ENCODE results near the gene LAMC3. TPM values are rescaled to one million over a fixed set of nuclear protein-coding genes. Genes with fewer than 3 reads are reported as not detected.
A peak's percentile ranks its signal among the peaks of the same experiment; 100 is the strongest.

Gene LAMC3
- total RNA-seq, 8 experiments from 2014 or later: 0.05 to 96.7 (median 0.35) TPM; not detected in 1

DNA sequence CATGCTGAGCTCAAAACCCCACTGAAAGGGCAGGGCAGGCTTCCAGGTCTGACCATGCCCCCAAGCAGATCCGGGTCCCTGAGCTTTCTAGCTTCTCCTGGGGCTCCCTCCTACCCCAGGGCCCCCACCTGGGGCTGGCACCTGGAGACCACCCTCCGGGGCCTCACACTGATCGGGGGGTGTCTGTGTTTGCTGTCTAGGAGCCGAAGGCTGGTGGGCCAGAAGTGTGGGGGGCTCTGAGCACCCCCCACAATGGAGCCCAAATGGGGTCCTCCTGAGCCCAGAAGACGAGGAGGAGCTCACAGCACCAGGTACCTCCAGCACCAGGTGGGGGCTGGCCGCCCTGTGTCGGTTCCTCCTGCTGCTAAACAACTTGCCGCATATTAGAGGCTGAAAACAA is 39.8 kb downstream of the LAMC3 start:
- in situ Hi-C loops (cut with MboI; ENCODE audit: low pct_unique_long_range_greater_than_20kb in 2 of 9, low sequenced_read_pairs in 9 of 9, unreplicated experiment in 9 of 9): loop anchor here in 3 of 9 experiments (10.0 to 25.0 kb wide), 3 partner anchors 184 to 337 kb away; no protein-coding TSS in a partner anchor
- H3K4me3 ChIP-seq: no peak overlapping the region
- ATAC-seq (replicated peaks in 6 of 8): no peak
- WGBS, 10 experiments: 43 to 100% (median 80%) methylated on average over 1 to 4 of the region's 8 CpGs; no CpG with 5 or more reads in 5 of the 10 experiments
- H3K27ac ChIP-seq: peak overlapping the region in 1 of 2 donors; percentile 51
- no peaks in the 10 kb centered on the region for H3K4me1 ChIP-seq (replicated peaks in 1 of 2)

DNA sequence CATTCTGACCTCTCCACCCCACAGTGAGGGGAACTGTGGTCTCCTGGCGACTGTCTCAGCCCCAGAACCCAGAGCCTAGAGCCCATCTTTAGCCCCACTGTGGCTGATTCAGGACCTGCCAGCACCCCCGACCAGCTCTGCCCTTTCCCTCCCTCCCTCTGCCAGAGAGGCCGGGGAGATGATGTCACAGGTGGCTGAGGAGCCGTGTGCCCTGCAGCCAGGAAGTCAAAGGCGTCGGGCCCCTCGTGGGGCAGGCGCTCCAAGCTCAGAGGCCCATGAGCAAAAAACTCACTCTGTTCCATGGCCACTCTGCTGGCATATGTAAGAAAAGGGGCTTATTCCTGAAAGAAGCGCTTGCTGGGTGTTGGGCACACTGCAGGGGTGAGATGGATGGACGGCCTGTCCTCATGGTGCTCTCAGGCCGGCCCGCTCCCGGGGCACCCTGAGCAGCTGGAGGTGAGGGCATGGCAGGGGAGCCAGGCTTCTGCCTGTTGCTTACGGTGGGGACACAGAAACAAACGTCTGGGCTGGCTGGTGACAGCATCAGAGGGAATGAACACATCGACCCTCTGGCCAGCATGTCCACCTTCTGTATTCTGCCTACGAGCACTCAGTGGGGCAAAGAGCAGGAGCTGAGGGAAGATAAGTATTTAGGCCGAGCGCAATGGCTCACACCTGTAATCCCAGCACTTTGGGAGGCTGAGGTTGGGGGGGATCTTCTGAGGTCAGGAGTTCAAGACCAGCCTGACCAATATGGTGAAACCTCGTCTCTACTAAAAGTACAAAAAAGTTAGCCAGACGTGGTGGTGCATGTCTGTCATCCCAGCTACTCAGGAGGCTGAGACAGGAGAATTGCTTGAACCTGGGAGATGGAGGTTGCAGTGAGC is 41.1 kb downstream of the LAMC3 start:
- WGBS, 10 experiments: 20 to 78% (median 47%) methylated on average over 1 to 4 of the region's 21 CpGs; no CpG with 5 or more reads in 4 of the 10 experiments
- peak overlapping the region; percentile 51 to 63 for H3K27ac ChIP-seq

DNA sequence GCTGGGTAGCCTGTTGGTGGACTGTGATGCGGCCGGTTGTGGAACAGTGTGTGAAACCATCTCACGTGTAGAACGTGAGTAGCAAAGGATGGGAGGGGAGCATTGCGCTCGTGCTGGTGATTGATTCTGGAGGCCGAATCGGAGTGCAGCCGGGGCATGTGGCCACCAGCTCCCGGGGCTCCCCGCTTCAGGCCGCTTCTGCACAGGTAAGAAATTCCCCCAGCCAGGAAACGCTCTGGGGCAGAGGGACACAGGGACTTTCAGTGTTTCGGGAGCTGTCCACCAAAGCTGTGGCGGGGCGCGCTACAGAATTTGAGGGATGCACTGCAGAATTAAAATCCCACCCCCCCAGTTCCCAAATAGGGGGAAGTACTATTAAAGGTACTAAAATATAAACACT is 41.9 kb downstream of the LAMC3 start:
- Histone ChIP-seq H3K27ac (peak overlapping the region in 1 of 2 donors; percentile 63), H3K4me3 (no peak overlapping the region), H3K4me1 (replicated peaks in 1 of 2) (no peaks in the 10 kb centered on the region)
- WGBS, 10 experiments: 77 to 100% (median 90%) methylated on average over 2 to 14 of the region's 17 CpGs; no CpG with 5 or more reads in 2 of the 10 experiments
- in situ Hi-C loops (cut with MboI; ENCODE audit: low pct_unique_long_range_greater_than_20kb in 2 of 9, low sequenced_read_pairs in 9 of 9, unreplicated experiment in 9 of 9): loop anchor here in 2 of 9 experiments (25.0 kb wide), 1 partner anchor 286 kb away; no protein-coding TSS in a partner anchor
- no peak for ATAC-seq (replicated peaks in 6 of 8)

More for the DNA sequence above, 41.1 kb downstream of the LAMC3 start:
- no peak for ATAC-seq (replicated peaks in 6 of 8)
- in situ Hi-C loops (cut with MboI; ENCODE audit: low pct_unique_long_range_greater_than_20kb in 2 of 9, low sequenced_read_pairs in 9 of 9, unreplicated experiment in 9 of 9): loop anchor here in 4 of 9 experiments (10.0 to 25.0 kb wide), 4 partner anchors 185 to 338 kb away; no protein-coding TSS in a partner anchor
- no peaks in the 10 kb centered on the region for H3K4me1 ChIP-seq (replicated peaks in 1 of 2)
- H3K4me3 ChIP-seq: no peak overlapping the region

DNA sequence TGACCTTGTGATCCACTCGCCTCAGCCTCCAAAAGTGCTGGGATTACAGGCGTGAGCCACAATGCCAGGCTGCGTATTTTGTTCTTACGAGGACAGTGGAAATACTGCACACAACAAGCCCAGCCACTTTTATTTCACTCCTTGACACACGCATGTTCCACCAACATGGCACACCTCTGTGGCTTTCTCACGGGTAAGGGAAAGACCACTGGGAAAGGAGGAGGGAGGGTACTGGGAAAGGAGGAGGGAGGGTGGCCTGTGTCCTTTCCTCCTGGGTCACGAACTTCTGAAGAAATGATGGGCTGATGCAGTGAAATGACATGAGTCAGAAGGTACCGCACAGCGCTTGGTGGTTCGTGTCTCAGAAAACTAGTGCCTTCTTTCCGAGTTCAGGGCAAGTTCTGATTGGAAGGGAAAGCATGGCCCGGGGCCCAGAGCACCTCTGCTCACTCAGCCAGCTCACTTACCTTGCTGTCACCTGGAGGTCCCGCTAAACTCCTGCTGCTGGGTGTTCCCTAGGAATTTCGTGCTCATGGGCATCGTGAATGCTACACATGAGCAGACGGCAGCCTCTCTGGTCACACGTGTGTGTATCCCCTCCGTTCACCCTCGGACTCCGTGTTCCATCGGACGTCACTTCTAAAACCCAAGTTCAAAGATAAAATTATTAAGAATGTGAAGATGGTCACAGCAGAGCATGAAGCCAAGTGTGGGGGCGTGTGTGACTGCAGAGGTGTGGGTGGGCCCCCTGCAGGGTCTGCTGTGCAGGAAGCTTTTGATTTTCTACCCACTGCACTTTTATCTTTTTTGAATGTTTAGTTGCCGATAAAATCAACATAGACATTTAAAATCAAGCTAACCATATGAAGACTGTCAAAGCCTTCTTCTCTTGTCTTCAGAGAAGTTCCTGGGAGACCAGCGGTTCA is 42.9 kb downstream of the LAMC3 start:
- 60 to 100% (median 82%) methylated on average over 1 to 20 of the region's 25 CpGs; no CpG with 5 or more reads in 1 of the 10 experiments for WGBS, 10 experiments
- no peak for ATAC-seq (replicated peaks in 6 of 8)
- H3K4me3 ChIP-seq: no peak overlapping the region

DNA sequence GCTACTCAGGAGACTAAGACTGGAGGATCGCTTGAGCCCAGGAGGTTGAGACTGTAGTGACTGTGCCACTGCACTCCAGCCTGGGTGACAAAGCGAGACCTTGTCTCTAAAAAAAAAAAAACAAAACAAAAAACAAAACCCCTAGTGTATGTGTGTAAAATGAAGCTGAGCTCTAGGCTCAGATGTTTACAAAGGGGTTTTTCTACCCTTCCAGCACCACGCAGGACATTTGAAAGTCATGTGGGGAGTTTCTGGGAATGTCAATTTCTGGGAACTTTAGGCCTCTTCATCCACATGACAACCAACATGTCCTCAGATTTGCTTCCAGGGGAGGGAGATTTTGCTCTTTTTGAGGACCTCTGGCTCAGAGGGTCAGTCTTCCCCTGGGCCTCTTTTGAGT is 44.9 kb downstream of the LAMC3 start:
- no peak overlapping the region for H3K4me3 ChIP-seq
- 83 to 100% (median 100%) methylated on average over 1 of the region's 3 CpGs; no CpG with 5 or more reads in 4 of the 10 experiments for WGBS, 10 experiments
- ATAC-seq (replicated peaks in 6 of 8): no peak
- peak overlapping the region in 1 of 2 donors; percentile 65 for H3K27ac ChIP-seq
- no peaks in the 10 kb centered on the region for H3K4me1 ChIP-seq (replicated peaks in 1 of 2)
- in situ Hi-C loops (cut with MboI; ENCODE audit: low pct_unique_long_range_greater_than_20kb in 2 of 9, low sequenced_read_pairs in 9 of 9, unreplicated experiment in 9 of 9): loop anchor here in 2 of 9 experiments (25.0 kb wide), 1 partner anchor 283 kb away; no protein-coding TSS in a partner anchor

More for the DNA sequence above, 42.9 kb downstream of the LAMC3 start:
- Histone ChIP-seq H3K4me1 (replicated peaks in 1 of 2) (no peaks in the 10 kb centered on the region), H3K27ac (peak overlapping the region in 1 of 2 donors; percentile 56)
- in situ Hi-C loops (cut with MboI; ENCODE audit: low pct_unique_long_range_greater_than_20kb in 2 of 9, low sequenced_read_pairs in 9 of 9, unreplicated experiment in 9 of 9): loop anchor here in 2 of 9 experiments (25.0 kb wide), 1 partner anchor 285 kb away; no protein-coding TSS in a partner anchor

DNA sequence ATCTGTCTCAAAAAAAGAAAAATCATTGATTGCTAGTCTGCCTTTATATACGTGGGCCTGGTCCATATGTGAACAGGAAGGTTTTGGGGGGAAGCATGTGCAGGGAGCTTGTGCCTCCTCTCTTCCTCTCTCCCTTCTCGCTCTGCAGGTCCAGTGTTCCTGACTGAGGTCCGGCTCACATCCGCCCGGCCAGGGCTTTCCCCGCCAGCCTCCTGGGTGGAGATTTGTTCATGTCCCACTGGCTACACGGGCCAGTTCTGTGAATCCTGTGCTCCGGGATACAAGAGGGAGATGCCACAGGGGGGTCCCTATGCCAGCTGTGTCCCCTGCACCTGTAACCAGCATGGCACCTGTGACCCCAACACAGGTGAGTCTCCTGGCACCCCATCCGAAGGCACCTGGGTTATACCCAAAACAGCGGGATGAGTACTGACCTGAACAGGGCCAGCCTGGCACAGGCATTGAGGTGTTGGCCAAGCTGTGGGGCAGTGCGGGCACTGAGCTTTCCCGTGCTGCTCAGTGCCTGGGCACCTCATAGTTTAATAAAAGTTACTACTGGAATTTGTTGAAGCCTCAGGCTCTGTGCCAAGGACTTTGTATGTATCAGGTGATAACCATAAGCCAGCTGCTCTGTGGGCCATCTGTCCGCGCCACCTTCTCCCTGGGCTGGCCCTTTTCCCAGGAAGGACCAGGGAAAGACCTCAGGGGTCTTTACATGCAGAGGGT is 48.0 kb downstream of the LAMC3 start:
- WGBS, 10 experiments: 0 to 100% (median 39%) methylated on average over 1 to 4 of the region's 14 CpGs; no CpG with 5 or more reads in 4 of the 10 experiments
- H3K4me1 ChIP-seq (replicated peaks in 1 of 2): no peaks in the 10 kb centered on the region
- peak overlapping the region in 1 of 2 donors; percentile 56 for H3K27ac ChIP-seq
- ATAC-seq (replicated peaks in 6 of 8): no peak
- H3K4me3 ChIP-seq: no peak overlapping the region
- in situ Hi-C loops (cut with MboI; ENCODE audit: low pct_unique_long_range_greater_than_20kb in 2 of 9, low sequenced_read_pairs in 9 of 9, unreplicated experiment in 9 of 9): loop anchor here in 2 of 9 experiments (25.0 kb wide), 1 partner anchor 280 kb away; no protein-coding TSS in a partner anchor

DNA sequence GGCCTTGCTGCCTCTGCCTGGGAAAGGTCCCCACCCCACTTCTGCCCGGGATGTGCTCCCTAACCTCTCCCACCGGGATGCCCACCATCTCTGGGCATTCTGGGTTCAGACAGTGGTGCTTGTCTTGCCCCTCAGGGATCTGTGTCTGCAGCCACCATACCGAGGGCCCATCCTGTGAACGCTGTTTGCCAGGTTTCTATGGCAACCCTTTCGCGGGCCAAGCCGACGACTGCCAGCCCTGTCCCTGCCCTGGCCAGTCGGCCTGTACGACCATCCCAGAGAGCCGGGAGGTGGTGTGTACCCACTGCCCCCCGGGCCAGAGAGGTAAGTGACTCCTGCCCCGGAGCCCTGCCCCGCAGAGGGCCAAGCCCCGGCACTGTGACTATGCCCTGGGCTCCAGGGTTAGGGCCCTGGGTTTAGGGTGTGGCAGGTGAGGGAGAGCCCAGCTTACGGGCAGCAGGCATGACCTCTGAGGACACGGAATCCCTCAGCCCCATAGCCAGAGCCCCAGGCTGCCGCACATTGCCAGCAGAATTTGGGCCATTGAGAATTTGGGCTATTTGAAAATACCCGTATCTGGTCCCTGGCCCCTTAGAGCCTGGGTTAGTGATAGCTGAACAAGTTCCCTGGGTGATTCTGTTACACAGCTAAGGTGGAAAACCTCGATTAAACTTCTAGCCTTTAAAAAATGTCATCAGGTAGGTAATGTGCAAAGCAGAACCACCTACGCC is 52.1 kb downstream of the LAMC3 start:
- WGBS, 10 experiments: 44 to 83% (median 77%) methylated on average over 1 to 14 of the region's 21 CpGs; no CpG with 5 or more reads in 4 of the 10 experiments
- in situ Hi-C loops (cut with MboI; ENCODE audit: low pct_unique_long_range_greater_than_20kb in 2 of 9, low sequenced_read_pairs in 9 of 9, unreplicated experiment in 9 of 9): loop anchor here in 2 of 9 experiments (25.0 kb wide), 1 partner anchor 276 kb away; no protein-coding TSS in a partner anchor
- Histone ChIP-seq H3K4me3 (no peak overlapping the region), H3K27ac (peak overlapping the region; percentile 26 to 64), H3K4me1 (replicated peaks in 1 of 2) (no peaks in the 10 kb centered on the region)
- peak in 3 of 8 experiments; percentile 5 to 66 (median 42) for ATAC-seq (replicated peaks in 6 of 8)

DNA sequence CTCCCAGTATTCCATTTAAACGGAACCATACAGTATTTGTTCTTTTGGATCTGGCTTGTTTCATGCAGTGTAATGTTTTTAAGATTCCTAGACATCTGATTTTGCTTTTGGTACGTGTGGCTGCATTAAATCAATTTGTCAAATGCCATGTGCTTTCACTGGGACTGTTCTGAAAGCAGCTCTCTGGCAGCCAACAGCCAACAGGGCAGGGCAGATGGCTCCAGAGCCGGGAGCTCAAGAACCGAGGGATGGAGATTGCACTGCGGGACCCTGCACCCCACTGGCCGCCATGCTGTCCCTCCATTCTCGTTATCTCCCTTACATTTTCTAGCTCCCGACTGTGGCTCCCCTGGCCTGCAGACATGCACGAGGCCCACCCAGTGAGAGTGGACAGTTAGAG is 54.0 kb downstream of the LAMC3 start:
- ATAC-seq (replicated peaks in 6 of 8): no peak
- Histone ChIP-seq H3K27ac (no peak overlapping the region), H3K4me3 (no peak overlapping the region), H3K4me1 (replicated peaks in 1 of 2) (no peaks in the 10 kb centered on the region)
- WGBS, 10 experiments: 0 to 74% (median 40%) methylated on average over 1 to 7 of the region's 9 CpGs; no CpG with 5 or more reads in 1 of the 10 experiments
- in situ Hi-C loops (cut with MboI; ENCODE audit: low pct_unique_long_range_greater_than_20kb in 2 of 9, low sequenced_read_pairs in 9 of 9, unreplicated experiment in 9 of 9): loop anchor here in 2 of 9 experiments (25.0 kb wide), 1 partner anchor 274 kb away; no protein-coding TSS in a partner anchor

DNA sequence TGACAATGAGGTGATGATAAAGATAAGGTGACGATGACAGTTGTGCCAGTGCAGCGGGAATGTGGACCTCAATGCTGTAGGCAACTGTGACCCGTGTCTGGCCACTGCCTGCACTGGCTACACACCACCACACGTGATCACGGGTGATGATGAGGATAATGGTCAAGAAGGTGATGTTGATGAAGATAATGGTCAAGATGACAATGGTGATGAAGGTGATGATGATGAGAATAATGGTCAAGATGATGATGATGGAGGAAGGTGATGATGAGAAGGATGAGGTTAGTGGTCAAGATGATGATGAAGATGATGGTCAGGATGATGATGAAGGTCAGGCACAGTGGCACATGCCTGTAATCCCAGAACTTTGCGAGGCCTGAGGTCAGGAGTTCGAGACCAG is 56.6 kb downstream of the LAMC3 start:
- H3K4me3 ChIP-seq: no peak overlapping the region
- 57 to 97% (median 85%) methylated on average over 3 to 7 of the region's 7 CpGs; no CpG with 5 or more reads in 1 of the 10 experiments for WGBS, 10 experiments
- H3K27ac ChIP-seq: peak overlapping the region in 1 of 2 donors; percentile 31
- no peak for ATAC-seq (replicated peaks in 6 of 8)
- in situ Hi-C loops (cut with MboI; ENCODE audit: low pct_unique_long_range_greater_than_20kb in 2 of 9, low sequenced_read_pairs in 9 of 9, unreplicated experiment in 9 of 9): loop anchor here in 2 of 9 experiments (25.0 kb wide), 1 partner anchor 272 kb away; no protein-coding TSS in a partner anchor
- H3K4me1 ChIP-seq (replicated peaks in 1 of 2): no peaks in the 10 kb centered on the region

DNA sequence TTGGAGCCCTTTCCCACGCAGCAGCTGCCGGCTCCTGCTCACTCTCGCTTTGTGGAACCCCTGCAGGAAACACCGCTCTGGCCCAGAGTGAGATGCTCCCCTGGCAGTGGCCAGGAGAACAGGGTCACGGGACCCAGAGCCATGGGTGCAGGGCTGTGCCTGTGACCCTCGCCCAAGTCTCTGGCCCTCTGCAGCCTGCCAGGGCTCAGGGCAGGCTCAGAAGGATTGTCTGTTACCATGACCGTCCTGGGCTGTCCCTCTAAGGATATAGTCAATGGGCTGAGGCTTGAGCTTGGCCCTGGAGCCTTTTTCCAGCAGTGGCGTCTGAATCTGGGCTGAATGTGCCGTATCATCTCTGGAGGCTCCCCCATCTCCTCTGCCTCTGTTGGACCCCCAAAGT is 58.7 kb downstream of the LAMC3 start:
- Histone ChIP-seq H3K27ac (peak overlapping the region; percentile 22 to 68), H3K4me3 (no peak overlapping the region), H3K4me1 (replicated peaks in 1 of 2) (no peaks in the 10 kb centered on the region)
- 40 to 60% (median 60%) methylated on average over 1 to 2 of the region's 9 CpGs; no CpG with 5 or more reads in 7 of the 10 experiments for WGBS, 10 experiments
- ATAC-seq (replicated peaks in 6 of 8): peak in 2 of 8 experiments; percentile 15 to 20
- in situ Hi-C loops (cut with MboI; ENCODE audit: low pct_unique_long_range_greater_than_20kb in 2 of 9, low sequenced_read_pairs in 9 of 9, unreplicated experiment in 9 of 9): loop anchor here in 2 of 9 experiments (25.0 kb wide), 1 partner anchor 270 kb away; no protein-coding TSS in a partner anchor

Data from motor neuron (in vitro differentiated cells).